Measurements from ENCODE around the gene C11orf21. TPM values are rescaled to one million over a fixed set of nuclear protein-coding genes. Genes with fewer than 3 reads are reported as not detected.

The C11orf21 gene
- total RNA-seq, 2 experiments from 2014 or later, result 0.47 to 2.5 TPM

GRCh38 chr11:2328656-2329354, 27.1 kb upstream of the C11orf21 start:
- no peaks in the 10 kb centered on the region for H3K4me1 ChIP-seq (ENCODE audit: insufficient read depth, low read length, poor library complexity, severe bottlenecking)
- H3K4me2 ChIP-seq (ENCODE audit: low read length), result no peak overlapping the region
- H3K27ac ChIP-seq (ENCODE audit: low read depth, low read length, poor library complexity, severe bottlenecking), result no peak overlapping the region
- POLR2A ChIA-PET, result no interaction called here
- intact Hi-C loops (cut with micrococcal nuclease; ENCODE audit: unreplicated experiment), result no loop called here
- no TSS peak for BruUV-seq (replicated peaks)
- no peak for DNase-seq (ENCODE audit: low spot score)
- no peaks in the 10 kb centered on the region for H4K20me1 ChIP-seq (ENCODE audit: insufficient read depth, low read length)
- no peaks in the 10 kb centered on the region for H3K9me3 ChIP-seq (ENCODE audit: low read length)
- no peaks in the 10 kb centered on the region for H3K36me3 ChIP-seq (ENCODE audit: insufficient read depth, low read length)
- H3K79me2 ChIP-seq (ENCODE audit: insufficient read depth, low read depth, low read length), result no peaks in the 10 kb centered on the region
- no peak overlapping the region for H2AFZ ChIP-seq (ENCODE audit: low read length)
- no peak for TF ChIP-seq CTCF (conservative IDR thresholded peaks at IDR 0.05; ENCODE audit: low read length)
- no peak for TF ChIP-seq EZH2phosphoT487 (IDR thresholded peaks at IDR 0.05; ENCODE audit: borderline replicate concordance, low read depth, low read length)
- no peak overlapping the region for H3K4me3 ChIP-seq (ENCODE audit: low read depth, low read length, poor library complexity, severe bottlenecking)
- CTCF ChIA-PET (ENCODE audit: unreplicated experiment), result interaction anchor here (0.6 kb wide), 1 partner anchor 81 kb away, joined by 3 read pairs; no protein-coding TSS in a partner anchor
- H3K9me2 ChIP-seq (ENCODE audit: insufficient read depth, low read length), result no peaks in the 10 kb centered on the region

GRCh38 chr11:2328021-2328420, 26.3 kb upstream of the C11orf21 start:
- Histone ChIP-seq H2AFZ (ENCODE audit: low read length) (no peak overlapping the region), H3K9me3 (ENCODE audit: low read length) (no peaks in the 10 kb centered on the region), H3K4me3 (ENCODE audit: low read depth, low read length, poor library complexity, severe bottlenecking) (no peak overlapping the region), H3K79me2 (ENCODE audit: insufficient read depth, low read depth, low read length) (no peaks in the 10 kb centered on the region), H3K27ac (ENCODE audit: low read depth, low read length, poor library complexity, severe bottlenecking) (no peak overlapping the region), H3K36me3 (ENCODE audit: insufficient read depth, low read length) (no peaks in the 10 kb centered on the region), H3K9me2 (ENCODE audit: insufficient read depth, low read length) (no peaks in the 10 kb centered on the region), H3K4me1 (ENCODE audit: insufficient read depth, low read length, poor library complexity, severe bottlenecking) (no peaks in the 10 kb centered on the region), H4K20me1 (ENCODE audit: insufficient read depth, low read length) (no peaks in the 10 kb centered on the region), H3K4me2 (ENCODE audit: low read length) (no peak overlapping the region)
- intact Hi-C loops (cut with micrococcal nuclease; ENCODE audit: unreplicated experiment), result no loop called here
- ChIA-PET CTCF (ENCODE audit: unreplicated experiment) (no interaction called here), POLR2A (no interaction called here)
- no peak for DNase-seq (ENCODE audit: low spot score)
- BruUV-seq (replicated peaks), result no TSS peak
- no peak for TF ChIP-seq CTCF (conservative IDR thresholded peaks at IDR 0.05; ENCODE audit: low read length)
- TF ChIP-seq EZH2phosphoT487 (IDR thresholded peaks at IDR 0.05; ENCODE audit: borderline replicate concordance, low read depth, low read length), result no peak

- no TSS peak for BruUV-seq (replicated peaks)
- Histone ChIP-seq H3K9me2 (ENCODE audit: insufficient read depth, low read length) (no peaks in the 10 kb centered on the region), H3K4me1 (ENCODE audit: insufficient read depth, low read length, poor library complexity, severe bottlenecking) (no peaks in the 10 kb centered on the region), H3K27ac (ENCODE audit: low read depth, low read length, poor library complexity, severe bottlenecking) (no peak overlapping the region), H3K4me2 (ENCODE audit: low read length) (no peak overlapping the region), H2AFZ (ENCODE audit: low read length) (no peak overlapping the region), H4K20me1 (ENCODE audit: insufficient read depth, low read length) (no peaks in the 10 kb centered on the region), H3K79me2 (ENCODE audit: insufficient read depth, low read depth, low read length) (no peaks in the 10 kb centered on the region), H3K4me3 (ENCODE audit: low read depth, low read length, poor library complexity, severe bottlenecking) (no peak overlapping the region), H3K9me3 (ENCODE audit: low read length) (no peaks in the 10 kb centered on the region), H3K36me3 (ENCODE audit: insufficient read depth, low read length) (no peaks in the 10 kb centered on the region)
- TF ChIP-seq EZH2phosphoT487 (IDR thresholded peaks at IDR 0.05; ENCODE audit: borderline replicate concordance, low read depth, low read length) (no peak), CTCF (conservative IDR thresholded peaks at IDR 0.05; ENCODE audit: low read length) (no peak)
- ChIA-PET CTCF (ENCODE audit: unreplicated experiment) (no interaction called here), POLR2A (no interaction called here)
- no peak for DNase-seq (ENCODE audit: low spot score)
- intact Hi-C loops (cut with micrococcal nuclease; ENCODE audit: unreplicated experiment), result no loop called here
Observed at GRCh38 chr11:2327032-2327431, 25.3 kb upstream of the C11orf21 start.

Data from OCI-LY7 (cell line).